Panc1 (cell line): ENCODE data around the gene YWHAG. TPM values are rescaled to one million over a fixed set of nuclear protein-coding genes. Genes with fewer than 3 reads are reported as not detected.

ENCODE experiments used
- ATAC-seq: fragments of 200-7000 bp; cut with Tn5 transposase; 2 replicates; pipeline ENCODE4 v1.9.1; 2020; ENCODE audit warnings: mild to moderate bottlenecking, moderate library complexity
- BruUV-seq: library from RNA; stranded (reverse); fragments of 400-500 nt; replicated peaks from 2 replicates; lab custom pipeline; 2021; lab: Mats Ljungman, UMichigan
- CTCF ChIA-PET: fragments of 300-600 bp; sonication (Branson Sonifier 250); formaldehyde crosslinking; loops from one replicate; lab custom pipeline; 2022; ENCODE audit warnings: antibody characterized with exemption; lab: Charles Lee
- POLR2A ChIA-PET: fragments of 300-600 bp; sonication (Branson Sonifier 250); formaldehyde crosslinking; loops from one replicate; lab custom pipeline; 2022; ENCODE audit warnings: antibody characterized with exemption; lab: Charles Lee
- DNase-seq: peaks from one replicate; pipeline ENCODE4 v3.0.0-alpha.2; 2010; ENCODE audit warnings: low read depth, low spot score
- H3K27ac ChIP-seq: 2 replicates; pipeline ENCODE4 v1.5.1; 2011; ENCODE audit warnings: mild to moderate bottlenecking, low read length, inconsistent platforms
- H3K27me3 ChIP-seq: fragments of 200-500 bp; sonication (Bioruptor generic); 2 replicates; pipeline ENCODE4 v1.6.0; 2014; ENCODE audit warnings: low read length, inconsistent platforms; ENCODE audit not compliant: control insufficient read depth, insufficient read depth
- H3K36me3 ChIP-seq: fragments of 200-500 bp; sonication (Bioruptor generic); 2 replicates; pipeline ENCODE4 v1.5.1; 2014; ENCODE audit warnings: inconsistent platforms, mild to moderate bottlenecking, low read length, moderate library complexity; ENCODE audit not compliant: control insufficient read depth, insufficient read depth
- H3K4me1 ChIP-seq: 2 replicates; pipeline ENCODE4 v1.5.1; 2011; ENCODE audit warnings: inconsistent platforms, mild to moderate bottlenecking, low read length, moderate library complexity; ENCODE audit not compliant: control insufficient read depth, insufficient read depth
- H3K4me3 ChIP-seq, 2 experiments: 2 replicates each; pipeline ENCODE4 v1.5.1; 2011 to 2012; ENCODE audit warnings: low read depth in 2 of 2, low read length in 2 of 2, mild to moderate bottlenecking in 2 of 2, inconsistent platforms in 1 of 2, moderate library complexity in 1 of 2
- H3K9me3 ChIP-seq: fragments of 200-500 bp; sonication (Bioruptor generic); 2 replicates; pipeline ENCODE4 v1.5.1; 2014; ENCODE audit warnings: low read depth, mild to moderate bottlenecking, inconsistent platforms, low read length, moderate library complexity; ENCODE audit not compliant: control insufficient read depth, insufficient read depth
- CTCF ChIP-seq: fragments of 450-650 bp; IDR thresholded peaks from 2 replicates; pipeline ENCODE4 v1.5.1; 2017; ENCODE audit warnings: mild to moderate bottlenecking
- POLR2AphosphoS5 ChIP-seq: IDR thresholded peaks from 2 replicates; pipeline ENCODE4 v1.6.1; 2012; ENCODE audit warnings: mild to moderate bottlenecking, low read depth, low read length, moderate library complexity
- REST ChIP-seq, 2 experiments: IDR thresholded peaks; 2 replicates each; pipeline ENCODE4 v1.6.1; 2011 to 2012; ENCODE audit warnings: low read depth in 2 of 2, control low read depth in 1 of 2, low read length in 1 of 2, mild to moderate bottlenecking in 1 of 2, moderate library complexity in 1 of 2; ENCODE audit not compliant: insufficient read depth in 1 of 2
- SIN3A ChIP-seq: IDR thresholded peaks from 2 replicates; pipeline ENCODE4 v1.6.1; 2012; ENCODE audit warnings: low read depth, mild to moderate bottlenecking, low read length, moderate library complexity, borderline replicate concordance; ENCODE audit not compliant: insufficient read depth
- TCF7L2 ChIP-seq: IDR thresholded peaks from 2 replicates; pipeline ENCODE4 v1.6.1; 2011; ENCODE audit warnings: mild to moderate bottlenecking, low read depth, low read length, inconsistent platforms
- in situ Hi-C: cut with HindIII; loops from 2 replicates; pipeline ENCODE4 v1.10.0; 2016; ENCODE audit warnings: low sequenced_read_pairs, low pct_unique_long_range_greater_than_20kb
- intact Hi-C: fragments of 100-400 bp; cut with micrococcal nuclease; formaldehyde crosslinking; loops from one replicate; pipeline ENCODE4 v1.10.0; 2022; ENCODE audit not compliant: unreplicated experiment
- total RNA-seq: library from RNA; stranded (reverse); gene quantifications from one replicate; pipeline ENCODE4 v1.2.1, GENCODE V29; 2021; ENCODE audit not compliant: unreplicated experiment

YWHAG gene
- total RNA-seq, 1 experiment from 2014 or later = 210 TPM

- in situ Hi-C loops = no loop called here
- H3K27ac ChIP-seq = peak overlapping the region; percentile 72; the same call in 1 of the 2 replicates
- intact Hi-C loops = no loop called here
- ChIA-PET CTCF (interaction anchor here (1.2 kb wide), 1 partner anchor 9 kb away, joined by 9 read pairs; no protein-coding TSS in a partner anchor), POLR2A (interaction anchor here (0.7 to 1.0 kb wide), 2 partner anchors 8 to 13 kb away, joined by 3 to 12 read pairs; no protein-coding TSS in a partner anchor)
- H3K36me3 ChIP-seq = peaks cover 4% of the 10 kb centered on the region; the same call in 1 of the 2 replicates
- H3K27me3 ChIP-seq = no peaks in the 10 kb centered on the region
- peaks cover 23% of the 10 kb centered on the region for H3K4me1 ChIP-seq
- TF ChIP-seq CTCF (no peak), POLR2AphosphoS5 (peak; percentile 66; the same call in 1 of the 2 replicates)
- BruUV-seq = no TSS peak
- H3K4me3 ChIP-seq = no peak overlapping the region
- no peak for ATAC-seq
- H3K9me3 ChIP-seq = no peaks in the 10 kb centered on the region
- no peak for DNase-seq
Measured at GRCh38 chr7:76304888-76305375, 53.9 kb downstream of the YWHAG start.

- peak; percentile 62 for ATAC-seq
- no peak for DNase-seq
- in situ Hi-C loops (no loop called here), intact Hi-C loops (no loop called here)
- Histone ChIP-seq H3K4me3 (peak overlapping the region; percentile 59 to 90), H3K4me1 (peaks cover 23% of the 10 kb centered on the region), H3K27me3 (no peaks in the 10 kb centered on the region), H3K36me3 (peaks cover 4% of the 10 kb centered on the region; the same call in 1 of the 2 replicates), H3K9me3 (no peaks in the 10 kb centered on the region), H3K27ac (peak overlapping the region; percentile 72)
- CTCF ChIA-PET = interaction anchor here (0.6 to 0.7 kb wide), 3 partner anchors 11 to 33 kb away, joined by 3 to 5 read pairs (median 4); no protein-coding TSS in a partner anchor
- BruUV-seq = no TSS peak
- POLR2A ChIA-PET = interaction anchor here (0.5 to 1.0 kb wide), 3 partner anchors 11 to 92 kb away, joined by 3 to 9 read pairs (median 8); no protein-coding TSS in a partner anchor
- TF ChIP-seq CTCF (no peak), SIN3A (no peak), TCF7L2 (no peak), REST (IDR thresholded peaks at IDR 0.05; ENCODE audit: insufficient read depth in 1 of 2, low read depth in 2 of 2, low read length in 1 of 2) (no peak), POLR2AphosphoS5 (no peak)
Measured at GRCh38 chr7:76303202-76304147, 55.3 kb downstream of the YWHAG start.
